ENCODE measurements around the gene GRB10.

Gene GRB10

DNA sequence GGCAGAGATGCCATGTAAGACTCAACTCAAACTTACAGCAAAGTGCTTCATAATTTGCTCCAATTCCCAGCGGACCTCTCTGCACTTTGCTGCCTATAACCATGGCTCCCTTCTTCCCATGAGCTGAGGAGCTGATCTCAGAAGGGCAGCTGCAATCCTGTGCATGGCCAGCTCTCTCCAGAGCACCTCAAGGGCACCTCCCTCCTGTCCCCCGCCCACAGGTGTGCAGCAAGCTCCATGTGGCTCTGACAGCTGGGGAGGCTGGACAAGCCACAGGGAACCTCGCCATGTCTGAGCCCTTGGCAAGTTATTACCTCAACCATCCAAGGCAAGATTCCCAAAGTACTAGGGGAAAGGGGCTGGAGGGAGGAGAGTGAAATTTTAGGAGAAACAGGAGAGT, 156.4 kb downstream of the GRB10 start:
- H4K20me1 ChIP-seq, result peaks cover 15 to 89% (median 50%) of the 10 kb centered on the region in 11 experiments; a peak in 17 of 22 replicates
- H3K9me3 ChIP-seq (replicated peaks in 1 of 11), result no peaks in the 10 kb centered on the region
- no peak overlapping the region for H3K27ac ChIP-seq
- H3K27me3 ChIP-seq, result no peaks in the 10 kb centered on the region
- H3K36me3 ChIP-seq, result peaks cover 55 to 92% (median 68%) of the 10 kb centered on the region in 11 experiments
- H3K4me3 ChIP-seq, result no peak overlapping the region
- no peak overlapping the region for H3K4me2 ChIP-seq
- H3K9ac ChIP-seq, result no peak overlapping the region
- no peak for TF ChIP-seq Cebpa-rat (IDR thresholded peaks at IDR 0.05)
- peaks cover 0 to 37% (median 26%) of the 10 kb centered on the region in 10 experiments; a peak in 12 of 20 replicates for H3K4me1 ChIP-seq

DNA sequence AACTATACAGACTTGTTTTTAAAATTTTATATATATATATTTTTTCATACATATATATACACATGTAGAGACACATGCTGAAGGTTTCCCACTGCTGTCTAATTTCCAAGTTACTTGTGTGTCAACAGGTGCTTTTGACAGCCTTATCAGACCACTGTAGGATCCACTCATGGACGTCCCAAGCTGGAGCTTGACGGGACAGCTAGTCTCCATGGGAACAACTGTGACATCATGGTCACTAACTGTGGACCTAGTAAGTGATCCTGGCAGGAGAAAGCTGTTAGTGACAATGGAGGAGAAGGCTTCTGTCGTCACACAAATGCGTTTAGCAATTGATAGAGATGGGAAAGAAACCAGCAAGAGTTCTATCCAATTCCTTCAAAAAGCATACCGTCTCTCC, 157.3 kb downstream of the GRB10 start:
- no peak overlapping the region for H3K4me3 ChIP-seq
- H3K9me3 ChIP-seq (replicated peaks in 1 of 11), result no peaks in the 10 kb centered on the region
- no peak overlapping the region for H3K27ac ChIP-seq
- TF ChIP-seq Cebpa-rat (IDR thresholded peaks at IDR 0.05), result no peak
- H3K9ac ChIP-seq, result no peak overlapping the region
- H4K20me1 ChIP-seq, result peaks cover 12 to 85% (median 50%) of the 10 kb centered on the region in 11 experiments; a peak in 18 of 22 replicates
- peaks cover 0 to 32% (median 26%) of the 10 kb centered on the region in 10 experiments; a peak in 12 of 20 replicates for H3K4me1 ChIP-seq
- no peak overlapping the region for H3K4me2 ChIP-seq
- peaks cover 62 to 92% (median 70%) of the 10 kb centered on the region in 11 experiments for H3K36me3 ChIP-seq
- H3K27me3 ChIP-seq, result no peaks in the 10 kb centered on the region

DNA sequence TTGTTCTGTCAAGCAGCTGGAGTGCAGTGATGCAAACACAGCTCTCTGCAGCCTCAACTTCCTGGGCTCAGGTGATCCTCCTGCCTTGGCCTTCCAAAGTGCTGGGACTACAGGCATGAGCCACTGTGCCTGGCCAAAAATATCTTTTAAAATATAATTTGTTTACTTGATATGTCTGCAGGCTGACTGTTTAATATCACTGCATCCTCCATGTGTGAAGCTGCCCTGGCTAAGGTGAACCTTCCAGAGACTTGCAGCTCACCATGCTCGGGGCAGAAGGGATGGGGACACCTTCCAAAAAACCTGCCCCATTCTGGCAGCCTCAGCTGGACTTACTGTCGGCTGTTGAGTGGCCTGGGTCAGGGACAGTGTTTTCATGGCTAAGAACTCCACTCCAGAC, 159.9 kb downstream of the GRB10 start:
- H3K27me3 ChIP-seq, result no peaks in the 10 kb centered on the region
- H3K36me3 ChIP-seq, result peaks cover 81 to 100% (median 93%) of the 10 kb centered on the region in 11 experiments

DNA sequence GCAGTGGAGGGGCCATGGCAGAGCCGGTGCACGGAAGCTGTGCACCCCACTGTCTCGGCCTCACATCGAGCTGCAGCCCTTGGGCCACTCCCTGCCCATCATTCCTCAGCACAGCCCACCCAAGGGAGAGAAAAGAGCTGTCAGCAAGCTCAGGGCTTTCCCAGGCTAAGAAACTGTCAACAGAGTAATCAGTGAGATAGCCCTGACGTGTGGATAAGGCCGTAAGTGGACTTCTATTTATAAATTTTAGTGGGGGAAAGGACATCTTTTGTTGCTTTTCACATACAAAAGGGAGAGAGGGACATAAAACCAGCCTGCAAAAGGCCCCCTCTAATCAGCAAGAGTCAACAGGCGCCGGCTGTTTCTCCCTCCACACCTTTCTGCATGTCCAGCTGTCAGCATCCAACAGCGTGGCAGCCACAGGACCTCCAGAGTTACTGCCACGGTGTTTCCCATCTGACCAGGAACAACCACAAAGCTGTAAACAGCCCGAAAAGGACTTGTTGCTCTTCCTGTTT, 160.7 kb downstream of the GRB10 start:
- peaks cover 4 to 65% (median 22%) of the 10 kb centered on the region in 11 experiments; a peak in 18 of 22 replicates for H4K20me1 ChIP-seq
- H3K4me3 ChIP-seq, result no peak overlapping the region
- H3K4me2 ChIP-seq, result no peak overlapping the region
- H3K9me3 ChIP-seq (replicated peaks in 1 of 11), result no peaks in the 10 kb centered on the region
- no peak overlapping the region for H3K27ac ChIP-seq
- H3K9ac ChIP-seq, result no peak overlapping the region
- no peaks in the 10 kb centered on the region for H3K27me3 ChIP-seq
- TF ChIP-seq Cebpa-rat (IDR thresholded peaks at IDR 0.05), result no peak
- peaks cover 83 to 100% (median 93%) of the 10 kb centered on the region in 11 experiments for H3K36me3 ChIP-seq
- H3K4me1 ChIP-seq, result peaks cover 0 to 17% (median 10%) of the 10 kb centered on the region in 10 experiments; a peak in 10 of 20 replicates

More for the DNA sequence above, 159.9 kb downstream of the GRB10 start:
- Histone ChIP-seq H3K27ac (no peak overlapping the region), H4K20me1 (peaks cover 4 to 73% (median 27%) of the 10 kb centered on the region in 11 experiments; a peak in 19 of 22 replicates), H3K9me3 (replicated peaks in 1 of 11) (no peaks in the 10 kb centered on the region), H3K4me3 (no peak overlapping the region), H3K4me2 (no peak overlapping the region; a peak in 1 of 22 replicates), H3K4me1 (peaks cover 0 to 17% (median 10%) of the 10 kb centered on the region in 10 experiments; a peak in 10 of 20 replicates), H3K9ac (no peak overlapping the region)
- TF ChIP-seq Cebpa-rat (IDR thresholded peaks at IDR 0.05), result no peak

DNA sequence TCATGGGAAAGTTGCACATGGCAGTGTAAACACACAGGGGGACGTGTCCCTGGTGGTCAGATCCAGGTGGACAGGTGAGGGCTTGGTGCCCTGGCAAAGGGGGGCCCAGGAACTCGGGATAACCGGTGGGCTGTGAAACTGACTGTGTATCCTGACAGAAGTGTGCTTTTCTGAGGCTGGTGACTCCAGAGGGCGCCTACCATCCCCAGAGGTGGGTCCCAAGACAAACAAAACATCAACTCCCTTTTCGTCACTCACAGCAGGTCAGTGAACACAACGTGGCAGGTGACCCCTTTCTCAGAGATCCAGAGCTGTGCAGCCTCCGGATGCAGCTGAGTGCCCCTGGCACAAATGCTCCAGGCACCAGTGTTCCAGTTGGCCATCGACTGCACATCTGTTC, 161.5 kb downstream of the GRB10 start:
- Histone ChIP-seq H3K27me3 (no peaks in the 10 kb centered on the region), H4K20me1 (peaks cover 4 to 57% (median 20%) of the 10 kb centered on the region in 11 experiments; a peak in 18 of 22 replicates), H3K36me3 (peaks cover 83 to 100% (median 93%) of the 10 kb centered on the region in 11 experiments), H3K27ac (no peak overlapping the region), H3K4me1 (peaks cover 0 to 17% (median 10%) of the 10 kb centered on the region in 10 experiments; a peak in 10 of 20 replicates), H3K4me2 (no peak overlapping the region), H3K9me3 (replicated peaks in 1 of 11) (no peaks in the 10 kb centered on the region), H3K9ac (no peak overlapping the region), H3K4me3 (no peak overlapping the region)
- TF ChIP-seq Cebpa-rat (IDR thresholded peaks at IDR 0.05), result no peak

DNA sequence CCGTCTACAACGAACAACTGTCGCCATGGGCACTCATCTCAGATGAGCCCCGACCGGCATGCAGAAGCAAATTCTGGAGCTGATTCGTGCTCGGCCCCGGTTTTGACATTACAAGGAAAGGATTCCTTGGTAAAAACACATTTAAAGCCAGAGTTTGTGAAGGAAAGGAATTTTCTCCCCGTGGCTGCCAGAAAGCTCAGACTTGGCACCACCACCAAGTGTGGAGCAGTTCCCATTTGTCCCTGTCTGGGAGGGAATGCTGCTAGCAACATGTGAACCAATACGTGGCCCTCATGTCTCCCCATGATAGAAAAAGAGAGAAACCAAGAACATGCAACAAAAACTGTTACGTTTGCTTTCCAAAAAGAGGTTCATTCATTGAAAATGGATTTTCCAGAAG, 162.3 kb downstream of the GRB10 start:
- Histone ChIP-seq H3K4me3 (no peak overlapping the region), H3K27ac (no peak overlapping the region), H3K27me3 (no peaks in the 10 kb centered on the region), H3K9ac (no peak overlapping the region), H3K4me2 (no peak overlapping the region), H3K9me3 (replicated peaks in 1 of 11) (no peaks in the 10 kb centered on the region), H3K36me3 (peaks cover 84 to 100% (median 92%) of the 10 kb centered on the region in 11 experiments), H4K20me1 (peaks cover 4 to 55% (median 23%) of the 10 kb centered on the region in 11 experiments; a peak in 19 of 22 replicates), H3K4me1 (peaks cover 0 to 17% (median 10%) of the 10 kb centered on the region in 10 experiments; a peak in 10 of 20 replicates)
- TF ChIP-seq Cebpa-rat (IDR thresholded peaks at IDR 0.05), result no peak

DNA sequence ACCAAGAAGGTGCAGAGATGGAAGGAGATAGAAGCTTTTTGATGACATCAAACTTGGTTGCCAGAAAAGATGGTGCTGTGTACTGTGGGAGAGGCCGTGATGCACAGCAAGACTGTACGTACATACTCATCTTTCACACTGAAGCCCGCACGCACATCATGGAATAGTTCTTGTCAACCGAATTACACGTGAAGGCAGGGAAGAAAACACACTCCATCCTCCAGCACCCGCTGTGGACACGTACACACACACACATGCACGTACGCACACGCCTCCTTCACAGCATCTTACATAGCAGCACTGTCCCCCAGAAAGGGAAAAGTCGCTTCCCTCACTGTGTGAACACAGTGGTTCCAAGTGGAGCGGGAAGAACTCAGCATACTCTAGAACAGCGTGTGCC, 163.0 kb downstream of the GRB10 start:
- Histone ChIP-seq H3K36me3 (peaks cover 86 to 100% (median 93%) of the 10 kb centered on the region in 11 experiments), H3K27me3 (no peaks in the 10 kb centered on the region), H3K27ac (no peak overlapping the region), H3K4me1 (peaks cover 0 to 17% (median 10%) of the 10 kb centered on the region in 10 experiments; a peak in 10 of 20 replicates), H4K20me1 (peaks cover 4 to 58% (median 24%) of the 10 kb centered on the region in 11 experiments; a peak in 19 of 22 replicates), H3K4me3 (no peak overlapping the region), H3K9ac (no peak overlapping the region), H3K9me3 (replicated peaks in 1 of 11) (no peaks in the 10 kb centered on the region), H3K4me2 (no peak overlapping the region)
- TF ChIP-seq Cebpa-rat (IDR thresholded peaks at IDR 0.05), result no peak

DNA sequence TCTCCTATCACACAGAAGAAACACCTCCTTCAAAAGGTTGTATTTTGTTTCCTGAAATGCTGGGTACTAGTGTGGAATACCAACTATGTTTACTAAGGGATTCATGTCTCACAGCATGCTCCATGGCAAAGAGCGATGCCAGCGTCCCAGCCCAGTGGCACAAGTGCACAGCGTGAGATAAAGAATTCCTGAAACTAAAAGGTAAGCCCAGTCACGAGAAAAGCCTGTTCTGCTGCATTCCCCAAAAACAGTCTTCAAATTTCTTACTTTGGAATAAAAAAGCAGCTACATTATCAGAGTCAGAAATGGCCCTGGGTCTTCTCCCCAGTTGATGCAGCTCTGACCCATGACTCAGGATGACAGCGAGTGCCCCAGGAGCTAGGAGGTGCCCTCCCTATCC, 164.4 kb downstream of the GRB10 start:
- Histone ChIP-seq H3K4me2 (no peak overlapping the region), H3K4me3 (no peak overlapping the region), H3K9ac (no peak overlapping the region), H3K36me3 (peaks cover 86 to 100% (median 95%) of the 10 kb centered on the region in 11 experiments), H3K9me3 (replicated peaks in 1 of 11) (no peaks in the 10 kb centered on the region), H4K20me1 (peaks cover 4 to 47% (median 20%) of the 10 kb centered on the region in 11 experiments; a peak in 18 of 22 replicates), H3K27ac (no peak overlapping the region), H3K27me3 (no peaks in the 10 kb centered on the region), H3K4me1 (peaks cover 0 to 7% (median under 1%) of the 10 kb centered on the region in 10 experiments; a peak in 5 of 20 replicates)
- TF ChIP-seq Cebpa-rat (IDR thresholded peaks at IDR 0.05), result no peak

DNA sequence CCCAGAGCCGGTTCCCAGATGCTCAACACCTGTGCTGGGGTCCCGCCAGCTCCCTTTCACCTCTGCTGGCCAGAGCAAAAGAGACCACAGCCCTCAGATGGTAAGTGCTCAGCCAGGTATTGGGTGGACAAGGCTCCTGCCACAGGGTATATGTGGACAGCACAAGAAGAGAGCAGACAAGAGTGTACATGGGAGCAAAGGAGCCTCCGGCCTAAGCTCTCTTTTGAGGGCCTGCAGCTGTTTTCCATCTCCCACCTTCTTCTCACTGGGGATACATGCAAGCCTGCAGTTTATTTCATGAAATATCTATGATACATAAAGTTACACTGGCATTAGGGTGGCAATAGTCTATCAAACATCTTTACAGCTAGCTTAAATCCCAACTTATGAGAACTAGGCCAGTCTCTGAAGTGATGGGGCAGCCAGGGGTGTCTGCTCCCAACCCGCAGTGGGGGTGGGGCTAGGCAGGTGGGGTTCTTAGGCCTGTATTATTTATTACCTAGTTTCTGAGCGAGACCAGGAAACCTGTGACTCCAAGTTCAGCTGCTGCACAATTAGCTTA, 167.1 kb downstream of the GRB10 start:
- no peak for TF ChIP-seq Cebpa-rat (IDR thresholded peaks at IDR 0.05)
- Histone ChIP-seq H3K27ac (no peak overlapping the region), H4K20me1 (peaks cover 0 to 56% (median 13%) of the 10 kb centered on the region in 11 experiments; a peak in 15 of 22 replicates), H3K4me3 (no peak overlapping the region), H3K4me1 (peaks cover 8 to 18% (median 14%) of the 10 kb centered on the region in 10 experiments), H3K36me3 (peaks cover 86 to 99% (median 93%) of the 10 kb centered on the region in 11 experiments), H3K9me3 (replicated peaks in 1 of 11) (no peaks in the 10 kb centered on the region), H3K4me2 (no peak overlapping the region), H3K9ac (no peak overlapping the region), H3K27me3 (no peaks in the 10 kb centered on the region)
